DMS153 treated with DMSO at 0.1 percent for 48 hours (cell line): ENCODE measurements around the gene UVRAG.

Experiments
- DNase-seq: peaks from one replicate; lab custom pipeline; 2025; ENCODE audit not compliant: unreplicated experiment; lab: John Stamatoyannopoulos, UW

The UVRAG gene

GRCh38 chr11:76087749-76088148, 272.7 kb downstream of the UVRAG start:
- no peak for DNase-seq

DNA sequence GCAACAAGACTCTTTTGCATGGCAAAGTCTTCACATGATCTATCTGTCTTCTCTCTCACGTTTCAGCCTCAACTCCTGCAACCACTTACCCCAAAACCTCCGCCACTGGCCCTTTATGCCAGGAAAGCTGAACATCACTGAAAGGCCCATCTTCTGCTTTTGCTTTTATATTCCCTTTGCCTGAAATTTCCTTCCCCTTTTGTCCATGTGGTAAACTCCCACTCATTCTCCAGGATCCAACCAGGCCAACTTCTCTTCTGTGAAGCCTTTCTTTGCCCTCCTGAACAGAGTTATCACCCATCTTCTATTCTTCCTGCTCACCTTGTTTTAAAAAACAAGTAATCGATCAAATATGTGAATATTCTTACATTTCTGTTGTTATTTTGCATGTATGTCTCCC, 273.5 kb downstream of the UVRAG start:
- DNase-seq = no peak

DNA sequence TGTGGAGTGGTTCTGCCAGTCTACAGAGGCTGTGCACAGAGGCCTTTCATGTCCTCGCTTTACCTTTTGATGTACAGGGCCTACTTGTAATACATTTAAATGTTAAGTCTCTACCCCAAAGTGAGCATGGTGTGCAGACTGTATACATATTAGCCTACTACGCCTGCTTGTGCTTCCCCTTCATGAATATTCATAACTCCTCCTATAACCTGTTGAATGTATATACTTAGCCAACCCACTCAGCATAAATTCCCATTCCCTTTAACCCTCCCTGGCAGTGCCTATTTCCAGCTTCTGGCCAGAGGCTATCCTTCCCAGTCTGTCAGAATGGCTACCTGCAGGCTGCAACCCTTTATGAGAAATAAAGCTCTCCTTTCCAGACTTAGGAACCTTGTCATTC, 275.2 kb downstream of the UVRAG start:
- no peak for DNase-seq

GRCh38 chr11:76090821-76091220, 275.8 kb downstream of the UVRAG start:
- no peak for DNase-seq

DNA sequence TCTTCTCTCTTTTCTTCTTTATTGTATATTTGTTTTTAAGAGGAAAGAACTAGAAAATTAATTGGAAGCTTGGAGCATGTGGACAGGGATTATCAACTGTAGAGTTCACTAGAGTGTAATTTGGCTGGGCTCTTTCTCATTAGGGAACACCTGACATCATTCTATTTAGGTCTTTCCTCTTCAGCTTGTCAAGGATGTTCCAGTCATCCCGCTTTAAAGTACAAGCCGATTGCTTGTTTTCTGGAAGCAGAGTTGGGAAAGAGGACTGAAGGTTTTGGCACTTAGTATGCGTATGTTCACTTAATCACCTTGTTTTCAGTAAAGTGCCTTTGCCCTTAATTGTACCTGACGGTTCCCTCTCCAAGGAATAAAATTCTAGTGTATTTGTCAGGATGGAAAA, 279.7 kb downstream of the UVRAG start:
- DNase-seq = no peak

DNA sequence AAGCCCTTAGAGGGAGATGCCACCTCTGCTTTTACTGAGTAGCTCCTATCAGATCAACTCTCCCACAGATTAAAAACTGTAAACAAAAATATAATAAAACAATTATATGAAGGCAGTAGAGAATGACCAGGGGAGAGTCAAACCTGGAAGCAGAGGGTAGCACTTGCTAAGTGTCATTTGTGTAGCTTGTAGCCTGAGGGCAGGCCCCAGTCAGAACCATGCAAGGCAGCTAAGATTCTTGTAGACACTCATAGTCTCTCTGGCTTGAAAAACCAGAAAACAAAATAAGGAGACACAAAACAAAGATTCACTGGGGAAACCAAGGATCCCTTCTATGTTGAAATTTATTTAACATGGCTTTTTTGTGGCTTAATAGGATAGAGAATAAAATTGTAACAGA, 280.9 kb downstream of the UVRAG start:
- DNase-seq = no peak

- no peak for DNase-seq
Observed at GRCh38 chr11:76096552-76096951, 281.5 kb downstream of the UVRAG start.

- DNase-seq = no peak
Observed at GRCh38 chr11:76102802-76103201, 287.8 kb downstream of the UVRAG start.

DNA sequence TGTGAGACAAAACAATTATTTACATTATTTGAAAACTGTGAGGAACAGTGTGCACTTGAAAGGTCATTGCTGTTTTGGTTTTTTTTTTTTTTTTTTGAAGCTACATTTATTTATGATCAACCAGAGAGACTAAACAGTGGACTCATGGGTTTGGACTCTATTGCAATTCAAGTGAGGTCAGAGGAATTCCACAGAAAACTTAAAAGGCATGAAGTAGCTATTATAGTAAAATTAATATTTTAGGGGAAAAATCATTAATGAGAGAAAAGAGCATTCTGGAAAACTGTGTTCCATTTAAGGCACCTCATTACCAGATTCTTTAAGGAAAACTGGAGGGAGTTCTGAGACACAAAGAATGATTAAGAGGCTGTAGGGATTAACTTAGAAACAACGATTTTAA, 288.4 kb downstream of the UVRAG start:
- DNase-seq = no peak

DNA sequence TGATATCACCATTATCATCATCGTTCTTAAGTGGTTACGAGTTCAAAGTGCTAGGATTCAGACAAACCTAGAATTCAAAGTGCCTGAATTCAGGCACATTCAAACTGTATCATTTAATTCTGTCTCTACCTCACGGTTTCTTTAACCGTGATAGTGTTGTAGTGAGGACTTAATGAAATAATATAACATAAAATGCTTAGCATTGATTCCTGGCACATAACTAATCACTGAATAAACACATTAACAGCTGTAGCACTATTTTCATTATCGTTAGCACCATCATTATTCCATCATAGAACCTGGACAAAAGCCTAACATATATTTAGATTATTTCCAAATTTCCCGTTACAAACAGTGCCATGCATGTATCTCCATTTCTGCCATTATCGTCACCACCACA, 289.3 kb downstream of the UVRAG start:
- no peak for DNase-seq

DNA sequence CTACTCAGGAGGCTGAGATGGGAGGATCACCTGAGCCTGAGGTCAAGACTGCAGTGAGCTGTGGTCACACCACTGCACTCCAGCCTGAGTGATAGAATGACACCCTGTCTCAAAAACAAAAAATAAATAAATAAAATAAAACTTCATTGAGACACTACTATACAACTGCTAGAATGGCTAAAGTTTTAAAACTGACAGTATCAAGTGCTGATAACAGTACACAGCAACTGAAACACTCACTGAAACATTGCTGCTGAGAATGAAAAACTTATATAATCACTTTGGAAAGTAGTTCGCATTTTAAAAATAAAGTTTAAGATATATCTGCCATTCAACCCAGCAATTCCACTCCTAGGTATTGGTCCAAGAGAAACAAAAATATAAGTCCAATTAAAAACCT, 290.6 kb downstream of the UVRAG start:
- DNase-seq = no peak

- DNase-seq = no peak
Observed at GRCh38 chr11:76107971-76108370, 293.0 kb downstream of the UVRAG start.

DNA sequence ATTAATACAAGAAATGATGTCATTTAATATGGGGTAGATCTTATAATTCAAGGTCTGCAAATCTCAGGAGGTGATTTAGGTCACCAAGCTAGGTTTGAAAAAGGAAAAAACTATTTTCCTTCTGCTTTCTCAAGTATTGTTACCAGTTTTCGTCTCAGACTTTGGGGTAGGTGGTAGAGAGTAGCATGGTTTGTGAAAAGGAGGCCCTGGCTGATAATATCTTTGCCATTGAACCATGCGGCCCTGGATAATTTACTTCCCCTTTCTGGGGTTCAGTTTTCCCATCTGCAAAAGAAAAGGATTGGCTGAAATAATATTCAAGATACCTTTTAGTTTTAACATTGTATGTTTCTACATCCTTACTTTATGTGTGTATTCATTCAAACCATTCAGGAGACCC, 299.2 kb downstream of the UVRAG start:
- DNase-seq = no peak

DNA sequence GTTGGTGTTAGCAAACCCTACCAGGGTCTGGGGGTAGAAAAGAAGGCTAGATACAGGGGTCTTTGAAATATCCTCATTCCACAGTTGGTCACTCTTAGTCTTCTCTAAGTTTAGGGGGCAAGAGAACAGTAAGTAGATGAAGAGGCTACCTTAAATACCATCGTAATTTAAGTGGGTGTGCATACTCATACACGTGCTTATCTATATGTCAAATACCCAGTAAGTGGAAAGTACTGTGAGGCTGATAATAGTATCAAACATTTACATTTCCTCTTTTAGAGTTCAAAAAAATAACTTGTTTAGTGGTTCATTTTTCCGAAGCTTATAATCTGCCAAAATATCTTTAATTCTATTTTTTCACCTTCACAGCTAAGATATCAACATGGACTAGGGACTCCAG, 300.5 kb downstream of the UVRAG start:
- DNase-seq = no peak

GRCh38 chr11:76119032-76119431, 304.0 kb downstream of the UVRAG start:
- no peak for DNase-seq

GRCh38 chr11:76119779-76120178, 304.8 kb downstream of the UVRAG start:
- no peak for DNase-seq

DNA sequence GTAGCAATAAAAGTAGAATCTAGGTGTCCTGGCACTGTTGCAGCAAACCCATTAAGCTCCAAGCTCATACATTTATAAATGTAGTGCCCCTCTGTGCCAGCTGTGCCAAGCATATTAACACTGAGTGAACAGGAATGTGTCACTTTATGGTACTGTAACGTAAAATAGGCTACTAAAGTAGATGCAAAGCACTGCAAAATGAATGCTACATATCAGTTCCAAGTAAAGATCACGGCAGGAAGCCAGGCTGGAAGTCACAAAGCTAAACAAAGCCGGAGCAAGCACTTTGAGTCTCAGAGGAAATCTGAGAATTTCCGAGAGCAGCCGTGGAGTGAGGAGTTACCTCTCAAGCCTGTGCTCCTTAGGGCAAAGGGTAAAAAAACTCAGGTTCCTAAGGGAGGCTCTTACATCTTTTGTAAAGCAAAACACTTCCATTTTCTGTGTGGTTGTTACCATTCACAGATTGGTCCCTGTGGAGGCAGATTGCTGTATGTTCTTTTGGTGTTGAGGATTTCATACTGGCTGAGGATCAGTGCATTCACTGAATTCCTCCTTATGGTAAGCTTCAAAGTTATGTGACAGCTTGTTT, 305.6 kb downstream of the UVRAG start:
- DNase-seq = no peak

DNA sequence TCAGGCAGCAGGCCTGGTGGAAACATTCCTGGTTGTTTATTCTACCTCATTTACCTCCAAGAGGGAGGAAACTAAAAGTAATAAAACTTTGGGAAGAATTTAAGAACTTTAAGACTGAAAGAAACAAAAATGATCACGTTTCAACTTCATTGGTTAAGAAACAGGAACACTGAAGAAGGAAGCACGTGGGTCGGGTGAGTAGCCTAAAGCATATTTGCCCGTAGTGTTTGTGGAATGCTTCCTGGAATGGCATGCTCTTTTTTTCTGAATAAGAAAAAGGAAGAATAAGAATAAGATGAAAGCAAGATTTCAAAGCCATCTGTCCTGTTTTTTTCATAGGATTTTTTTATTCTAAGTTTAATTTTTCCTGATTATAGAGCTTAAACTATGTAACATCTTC, 308.2 kb downstream of the UVRAG start:
- DNase-seq = no peak

GRCh38 chr11:76124905-76125770, 310.1 kb downstream of the UVRAG start:
- no peak for DNase-seq

- no peak for DNase-seq
Observed at GRCh38 chr11:76129729-76130128, 314.7 kb downstream of the UVRAG start.

- DNase-seq = no peak
Observed at GRCh38 chr11:76131142-76131541, 316.1 kb downstream of the UVRAG start.

GRCh38 chr11:76131671-76132631, 316.9 kb downstream of the UVRAG start:
- DNase-seq = no peak
